ENCODE measurements around the gene OBSCN. TPM values are rescaled to one million over a fixed set of nuclear protein-coding genes. Genes with fewer than 3 reads are reported as not detected.

OBSCN gene
- total and polyA plus RNA-seq, 2 donors (not counting 3 experiments of a cell fraction or from before 2014, with no cell fraction given) = 1.5 to 2.9 TPM

- no peak overlapping the region for H2AFZ ChIP-seq (ENCODE audit: low read depth, low read length)
- peaks cover 4 to 16% of the 10 kb centered on the region in 2 experiments for H3K27me3 ChIP-seq (ENCODE audit: control insufficient read depth in 2 of 2, insufficient read depth in 2 of 2, low read length in 2 of 2)
- H3K9ac ChIP-seq (replicated peaks; ENCODE audit: extremely low read depth, insufficient read depth, low read length) = no peak overlapping the region
- H3K4me3 ChIP-seq (replicated peaks in 1 of 3; ENCODE audit: insufficient read depth in 1 of 3, low read depth in 1 of 3, low read length in 3 of 3) = no peak overlapping the region
- no TSS peak for BruUV-seq (replicated peaks)
- H3K36me3 ChIP-seq (ENCODE audit: control insufficient read depth in 2 of 2, extremely low read depth in 1 of 2, insufficient read depth in 2 of 2, low read length in 2 of 2) = no peaks in the 10 kb centered on the region
- no peaks in the 10 kb centered on the region for H3K9me1 ChIP-seq (replicated peaks; ENCODE audit: control insufficient read depth, extremely low read depth, insufficient read depth, low read length)
- ChIA-PET CTCF (interaction anchor here (0.5 to 2.6 kb wide), 3 partner anchors 58 to 213 kb away, joined by 3 to 12 read pairs (median 4); no protein-coding TSS in a partner anchor), POLR2A (no interaction called here)
- intact Hi-C loops (cut with micrococcal nuclease) = loop anchor here (2.0 to 10.0 kb wide), 5 partner anchors 45 to 217 kb away; partner anchors contain the start of gene GUK1
- no peaks in the 10 kb centered on the region for H4K20me1 ChIP-seq (replicated peaks; ENCODE audit: control insufficient read depth, extremely low read depth, insufficient read depth, low read length)
- FAIRE-seq = no peak
- TF ChIP-seq POLR2A (IDR thresholded peaks at IDR 0.05; ENCODE audit: low read depth, low read length) = no peak
- no peak for TF ChIP-seq MAX (IDR thresholded peaks at IDR 0.05; ENCODE audit: insufficient read depth, insufficient read length)
- TF ChIP-seq POLR2AphosphoS5 (IDR thresholded peaks at IDR 0.05; ENCODE audit: insufficient read depth, low read depth, low read length) = no peak
- TF ChIP-seq EZH2 (IDR thresholded peaks at IDR 0.05; ENCODE audit: borderline replicate concordance, low read depth, low read length, severe bottlenecking) = peak; percentile 26
- no peak overlapping the region for H3K27ac ChIP-seq (ENCODE audit: insufficient read depth, low read depth, low read length)
- H3K4me2 ChIP-seq (ENCODE audit: insufficient read depth, low read length) = no peak overlapping the region
- no peaks in the 10 kb centered on the region for H3K79me2 ChIP-seq (ENCODE audit: control insufficient read depth, insufficient read depth, low read length)
- no peaks in the 10 kb centered on the region for H3K9me3 ChIP-seq (replicated peaks; ENCODE audit: control insufficient read depth, insufficient read depth, low read length)
- H3K4me1 ChIP-seq (ENCODE audit: control insufficient read depth, extremely low read depth, insufficient read depth, low read length) = no peaks in the 10 kb centered on the region
- dilution Hi-C loops (cut with MboI; ENCODE audit: extremely low pct_ligation_motif_present, low sequenced_read_pairs) = no loop called here
- no peak for DNase-seq (ENCODE audit: low read depth, low spot score)
Observed at GRCh38 chr1:228211531-228212414, 3.9 kb downstream of the OBSCN start.

- TF ChIP-seq EZH2 (IDR thresholded peaks at IDR 0.05; ENCODE audit: borderline replicate concordance, low read depth, low read length, severe bottlenecking) = peak; percentile 79
- no peak for TF ChIP-seq POLR2AphosphoS5 (IDR thresholded peaks at IDR 0.05; ENCODE audit: insufficient read depth, low read depth, low read length)
- no peak for TF ChIP-seq MAX (IDR thresholded peaks at IDR 0.05; ENCODE audit: insufficient read depth, insufficient read length)
- no peak for TF ChIP-seq POLR2A (IDR thresholded peaks at IDR 0.05; ENCODE audit: low read depth, low read length)
- TF ChIP-seq CTCF (IDR thresholded peaks at IDR 0.05; ENCODE audit: extremely low read depth in 1 of 2, insufficient read depth in 1 of 2, low read depth in 1 of 2, low read length in 2 of 2) = no peak
- TF ChIP-seq FOS (IDR thresholded peaks at IDR 0.05; ENCODE audit: borderline replicate concordance, insufficient read depth, low read length) = no peak
- no peak for TF ChIP-seq JUN (IDR thresholded peaks at IDR 0.05; ENCODE audit: borderline replicate concordance, insufficient read depth, insufficient read length, low read depth)
- TF ChIP-seq GATA2 (IDR thresholded peaks at IDR 0.05; ENCODE audit: insufficient read depth, insufficient read length, low read depth, low read length) = no peak
- no TSS peak for BruUV-seq (replicated peaks)
Observed at GRCh38 chr1:228212415-228212965, 4.6 kb downstream of the OBSCN start.

More at GRCh38 chr1:228212415-228212965, 4.6 kb downstream of the OBSCN start:
- DNase-seq (ENCODE audit: low read depth, low spot score) (no peak), FAIRE-seq (no peak)
- no peaks in the 10 kb centered on the region for H3K9me3 ChIP-seq (replicated peaks; ENCODE audit: control insufficient read depth, insufficient read depth, low read length)
- POLR2A ChIA-PET = no interaction called here
- no peak overlapping the region for H3K4me3 ChIP-seq (replicated peaks in 1 of 3; ENCODE audit: insufficient read depth in 1 of 3, low read depth in 1 of 3, low read length in 3 of 3)
- H3K9ac ChIP-seq (replicated peaks; ENCODE audit: extremely low read depth, insufficient read depth, low read length) = no peak overlapping the region
- no peak overlapping the region for H3K4me2 ChIP-seq (ENCODE audit: insufficient read depth, low read length)
- H2AFZ ChIP-seq (ENCODE audit: low read depth, low read length) = no peak overlapping the region
- H3K9me1 ChIP-seq (replicated peaks; ENCODE audit: control insufficient read depth, extremely low read depth, insufficient read depth, low read length) = no peaks in the 10 kb centered on the region
- no peak overlapping the region for H3K27ac ChIP-seq (ENCODE audit: insufficient read depth, low read depth, low read length)
- CTCF ChIA-PET = interaction anchor here (0.5 to 2.6 kb wide), 3 partner anchors 58 to 213 kb away, joined by 3 to 12 read pairs (median 4); no protein-coding TSS in a partner anchor
- no peaks in the 10 kb centered on the region for H3K4me1 ChIP-seq (ENCODE audit: control insufficient read depth, extremely low read depth, insufficient read depth, low read length)
- H3K27me3 ChIP-seq (ENCODE audit: control insufficient read depth in 2 of 2, insufficient read depth in 2 of 2, low read length in 2 of 2) = peaks cover 4 to 16% of the 10 kb centered on the region in 2 experiments
- no peaks in the 10 kb centered on the region for H3K36me3 ChIP-seq (ENCODE audit: control insufficient read depth in 2 of 2, extremely low read depth in 1 of 2, insufficient read depth in 2 of 2, low read length in 2 of 2)
- H3K79me2 ChIP-seq (ENCODE audit: control insufficient read depth, insufficient read depth, low read length) = no peaks in the 10 kb centered on the region
- dilution Hi-C loops (cut with MboI; ENCODE audit: extremely low pct_ligation_motif_present, low sequenced_read_pairs) (no loop called here), intact Hi-C loops (cut with micrococcal nuclease) (loop anchor here (2.0 to 10.0 kb wide), 5 partner anchors 46 to 218 kb away; partner anchors contain the start of gene GUK1)
- no peaks in the 10 kb centered on the region for H4K20me1 ChIP-seq (replicated peaks; ENCODE audit: control insufficient read depth, extremely low read depth, insufficient read depth, low read length)
